Stimulated activated naive CD4-positive, alpha-beta T cell (primary cell): ENCODE measurements around the gene PTPRE.

ENCODE experiments used
- DNase-seq, 6 experiments: peaks; one replicate each; lab custom pipeline; 2025; lab: John Stamatoyannopoulos, UW

PTPRE gene

DNA sequence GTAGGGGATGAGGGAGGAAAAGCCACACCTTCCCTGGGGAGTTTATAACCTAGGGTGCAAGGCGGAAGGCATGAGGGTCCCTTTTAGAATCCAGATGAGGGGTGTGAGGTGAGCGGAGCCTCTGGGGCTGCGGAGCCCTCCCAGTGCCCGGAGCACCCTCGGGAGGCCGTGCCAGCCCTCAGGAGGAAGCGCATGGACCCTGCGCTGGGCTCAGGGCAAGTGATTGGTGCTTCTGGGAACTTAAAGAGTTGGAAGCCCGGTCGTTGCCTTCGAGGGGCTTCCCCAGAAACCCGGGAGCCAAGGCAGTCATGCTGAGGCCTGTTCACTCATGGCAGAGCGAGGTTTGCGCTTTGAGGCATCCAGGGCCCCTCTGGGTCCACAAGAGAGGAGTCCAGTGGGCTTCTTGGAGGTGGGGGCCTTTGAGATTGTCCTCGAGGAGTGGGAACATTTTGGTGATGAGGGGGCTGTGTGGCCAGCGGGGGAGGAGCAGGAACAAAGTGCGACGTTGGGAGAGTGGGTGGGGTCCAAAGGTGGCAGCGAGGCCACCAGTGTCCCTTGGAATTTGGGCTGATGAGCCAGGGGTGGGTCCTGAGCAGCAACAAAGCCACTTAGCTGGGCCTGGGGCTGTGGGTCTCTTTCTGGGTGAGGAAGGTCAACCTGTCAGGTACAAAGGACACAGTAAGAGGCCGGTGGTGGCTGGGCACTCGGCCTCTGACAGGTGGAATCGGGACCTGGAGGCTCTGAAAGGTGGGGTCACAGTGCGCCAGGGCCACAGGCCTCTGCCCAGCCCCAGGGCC is 139.5 kb downstream of the PTPRE start:
- no peak for DNase-seq

DNA sequence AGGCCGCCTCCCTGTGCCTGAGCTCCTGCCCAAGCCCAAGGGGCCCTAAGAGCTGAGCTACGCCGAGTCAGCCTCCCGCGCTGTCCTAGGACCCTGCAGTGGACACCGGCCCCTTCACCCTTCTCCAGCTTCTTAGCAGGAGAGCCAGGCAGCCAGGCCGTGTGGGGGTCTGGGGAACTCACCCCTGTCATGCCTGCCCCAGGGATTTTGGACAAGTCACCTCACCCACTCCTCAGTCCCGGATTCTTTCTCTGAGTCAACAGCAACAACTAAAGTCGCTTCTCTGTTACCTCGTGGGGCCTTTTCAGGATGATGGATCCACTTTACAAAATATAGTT is 140.0 kb downstream of the PTPRE start:
- no peak for DNase-seq

DNA sequence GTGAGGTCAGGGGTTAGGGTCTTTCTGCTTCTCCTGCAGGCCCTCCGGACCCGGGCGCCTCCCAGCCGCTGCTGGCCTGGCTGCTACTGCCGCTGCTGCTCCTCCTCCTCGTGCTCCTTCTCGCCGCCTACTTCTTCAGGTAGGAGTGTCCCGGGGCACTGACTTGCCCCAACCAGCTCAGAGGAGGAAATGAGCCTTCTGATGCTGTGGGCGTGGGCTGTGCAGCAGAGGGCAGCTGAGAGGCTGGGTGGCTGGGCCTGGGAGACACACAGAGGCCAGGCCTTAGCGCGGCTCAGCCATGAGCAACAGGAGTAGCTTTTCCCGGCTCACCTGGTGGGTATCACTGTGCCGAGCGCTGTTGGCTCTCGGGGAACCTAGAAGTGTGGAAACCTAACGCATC is 140.4 kb downstream of the PTPRE start:
- peak; percentile 65 to 79 (median 74) for DNase-seq

GRCh38 chr10:128047991-128048818 is 141.3 kb downstream of the PTPRE start:
- peak in 3 of 6 experiments; percentile 33 to 53 (median 48) for DNase-seq

DNA sequence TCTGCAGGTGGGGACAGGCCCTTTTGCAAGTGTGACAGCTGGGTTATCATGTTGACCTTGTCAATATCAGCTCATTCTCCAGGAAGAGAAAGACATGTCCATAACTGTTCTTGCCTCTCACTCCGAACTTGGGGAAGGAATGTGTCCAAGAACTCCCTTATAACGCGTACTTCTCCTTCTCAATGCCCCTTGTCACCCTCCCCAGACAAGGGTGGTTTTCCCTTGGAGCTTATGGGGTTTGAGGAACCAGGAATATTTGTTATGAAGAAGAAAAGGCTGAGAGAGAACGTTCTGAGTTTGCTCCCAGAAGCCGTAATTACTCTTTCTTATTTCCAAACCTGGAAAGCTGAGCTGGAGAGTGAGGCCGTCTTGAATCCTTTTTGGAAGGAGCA is 141.9 kb downstream of the PTPRE start:
- DNase-seq, result no peak

- no peak for DNase-seq
These were observed 142.6 kb downstream of the PTPRE start for GRCh38 chr10:128049226-128050120.

GRCh38 chr10:128050121-128050516 is 143.2 kb downstream of the PTPRE start:
- no peak for DNase-seq

GRCh38 chr10:128050936-128051335 is 144.0 kb downstream of the PTPRE start:
- DNase-seq, result no peak

DNA sequence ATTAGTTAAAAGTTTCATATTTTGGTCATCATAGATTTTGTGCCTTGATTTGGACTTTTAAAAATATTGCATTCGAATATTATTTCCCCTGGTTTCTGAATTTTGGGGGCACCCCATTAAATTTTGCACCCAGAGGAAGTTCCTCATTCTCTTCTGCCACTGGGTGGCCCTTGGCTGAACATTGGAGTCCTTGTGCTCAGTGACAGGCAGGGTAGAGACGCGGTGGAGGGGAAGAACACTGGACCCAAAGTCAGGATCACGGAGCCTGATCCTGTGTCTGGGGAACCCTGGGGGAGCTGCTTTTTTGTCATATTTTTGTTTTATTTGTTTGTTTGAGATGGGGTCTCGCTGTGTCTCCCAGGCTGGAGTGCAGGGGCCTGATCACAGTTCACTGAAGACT is 144.6 kb downstream of the PTPRE start:
- no peak for DNase-seq

- DNase-seq, result no peak
These were observed 145.8 kb downstream of the PTPRE start for GRCh38 chr10:128052696-128053095.

- DNase-seq, result no peak
These were observed 146.5 kb downstream of the PTPRE start for GRCh38 chr10:128053356-128053755.

DNA sequence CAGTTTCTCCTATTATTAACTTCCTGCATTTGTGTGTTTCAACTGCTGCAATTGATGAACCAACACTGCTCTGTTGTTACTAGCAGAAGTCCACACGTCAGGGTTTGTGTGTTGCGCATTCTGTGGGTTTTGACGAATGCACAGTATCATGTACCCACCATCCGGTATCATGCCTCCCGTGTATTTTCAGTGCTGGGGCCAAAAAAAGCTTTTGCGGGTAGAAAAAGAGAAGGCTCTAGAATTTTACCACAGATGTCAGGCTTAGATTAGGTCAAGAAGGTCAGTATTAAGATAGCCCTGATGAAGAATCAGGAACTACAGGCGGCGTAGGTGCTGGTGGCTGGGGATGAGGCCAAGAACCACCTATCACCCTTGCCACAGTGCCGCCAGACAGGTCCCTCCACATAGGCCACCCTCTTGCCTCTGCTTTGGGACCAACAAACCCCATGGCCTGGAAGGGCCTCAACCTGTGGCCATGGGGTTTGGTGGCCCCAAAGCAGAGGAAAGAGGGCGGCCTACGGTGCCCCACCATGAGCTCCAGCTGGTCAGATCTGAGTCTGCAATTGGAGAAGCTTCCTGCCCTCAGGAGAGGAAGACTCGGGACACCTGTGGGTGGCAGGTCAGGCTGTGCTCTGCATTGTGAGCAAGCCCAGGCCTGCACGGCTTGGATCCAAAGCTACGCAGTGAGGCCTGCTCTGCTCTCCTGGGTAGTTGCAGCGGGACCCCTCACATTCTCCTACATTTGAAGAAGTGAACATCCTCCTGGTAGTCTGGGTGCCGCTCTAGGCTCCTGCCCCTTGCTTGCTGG is 147.5 kb downstream of the PTPRE start:
- DNase-seq, result no peak

DNA sequence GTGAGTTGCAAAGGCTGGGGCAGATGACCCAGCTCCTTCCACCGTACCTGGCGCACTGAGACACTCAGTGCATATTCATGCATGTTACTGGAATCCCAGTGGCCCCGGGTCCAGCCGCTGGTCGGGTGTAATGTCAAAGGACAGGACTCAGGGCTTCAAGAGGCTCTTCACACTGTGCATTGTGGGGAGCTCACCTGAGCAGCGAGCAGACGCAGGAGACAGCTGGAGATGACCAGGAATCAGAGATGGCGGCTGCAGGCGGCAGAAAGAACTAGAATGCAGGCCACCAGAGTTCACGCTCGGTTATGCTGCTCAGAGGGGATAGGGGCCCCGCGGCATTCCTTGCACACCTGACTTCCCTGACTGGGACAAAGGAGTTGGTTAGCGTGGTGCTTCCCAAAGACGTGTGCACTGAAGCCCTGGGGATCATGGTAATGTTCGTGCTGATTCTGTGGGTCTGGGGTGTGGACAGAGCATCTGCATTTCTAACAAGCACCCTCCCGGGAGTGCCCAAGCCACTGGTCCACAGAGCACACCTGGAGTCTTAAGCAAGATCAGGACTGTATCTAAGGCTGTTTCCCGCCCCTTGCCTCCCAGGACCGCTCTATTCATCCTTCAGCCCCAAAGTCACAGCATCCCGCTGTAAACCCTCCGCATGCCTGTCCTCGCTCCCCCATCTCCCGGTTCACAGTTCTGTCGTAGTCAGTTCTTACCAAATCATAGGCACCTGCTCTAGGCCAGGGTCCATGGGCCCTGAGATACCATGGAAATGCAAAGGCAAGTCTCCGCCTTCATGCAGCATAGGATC is 148.4 kb downstream of the PTPRE start:
- no peak for DNase-seq

- no peak for DNase-seq
These were observed 149.6 kb downstream of the PTPRE start for GRCh38 chr10:128056303-128057050.

GRCh38 chr10:128058106-128058749 is 151.3 kb downstream of the PTPRE start:
- no peak for DNase-seq

- no peak for DNase-seq
These were observed 151.8 kb downstream of the PTPRE start for GRCh38 chr10:128058750-128059134.

DNA sequence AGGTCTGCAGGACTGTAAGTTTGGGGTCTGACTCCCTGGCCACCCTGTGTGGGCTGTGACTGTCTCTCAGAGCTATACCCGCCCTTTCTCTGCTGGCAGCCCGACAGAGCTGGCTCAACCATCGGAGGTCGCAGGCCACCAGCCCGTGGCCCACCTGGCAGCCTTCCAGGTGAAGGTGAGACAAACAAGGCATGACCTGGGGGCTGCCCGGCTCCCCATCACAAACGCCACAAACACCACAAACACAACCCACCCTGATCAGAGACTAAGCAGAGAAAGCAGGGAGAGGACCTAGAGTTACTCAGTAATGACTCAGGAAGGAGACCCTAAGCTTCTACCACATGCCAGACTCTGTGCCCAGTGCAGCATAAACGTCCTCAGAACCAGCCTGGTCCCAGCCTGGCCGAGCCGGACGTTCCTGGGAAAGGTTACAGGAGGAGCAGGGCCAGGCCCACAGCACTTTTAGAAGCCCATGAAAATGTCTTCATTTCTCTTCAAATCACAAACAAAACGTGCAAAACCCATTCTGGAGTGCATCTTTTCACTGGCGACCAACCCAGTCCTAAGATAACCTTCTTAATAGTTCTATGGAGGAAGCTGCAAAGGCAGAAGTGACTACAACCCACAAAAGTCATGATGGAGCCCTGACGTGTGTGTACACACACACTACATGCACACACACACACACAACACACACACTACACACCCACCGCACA is 152.5 kb downstream of the PTPRE start:
- no peak for DNase-seq

DNA sequence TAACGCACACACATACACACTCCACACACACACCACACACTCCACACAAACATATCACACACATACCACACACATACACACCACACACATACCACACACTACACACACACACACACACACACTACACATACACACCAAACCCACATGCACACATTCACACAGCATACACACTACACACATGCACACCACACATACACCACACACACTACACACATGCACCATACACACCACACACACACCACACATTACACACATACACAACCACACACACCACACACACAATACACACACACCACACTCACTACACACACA is 153.0 kb downstream of the PTPRE start:
- DNase-seq, result no peak
